WTC11 (cell line): Measurements from ENCODE around the gene EVC. TPM values are rescaled to one million over a fixed set of nuclear protein-coding genes. Genes with fewer than 3 reads are reported as not detected.

Experiments
- ATAC-seq: fragments of 200-7000 bp; cut with Tn5 transposase; 2 replicates; pipeline ENCODE4 v1.10.0; 2021; ENCODE audit warnings: mild to moderate bottlenecking, moderate library complexity
- CTCF ChIA-PET: fragments of 300-600 bp; sonication (Branson Sonifier 250); formaldehyde crosslinking; loops from one replicate; lab custom pipeline; 2021; ENCODE audit warnings: antibody characterized with exemption; lab: Charles Lee
- POLR2A ChIA-PET: fragments of 350-600 bp; sonication (Branson Sonifier 250); formaldehyde crosslinking; loops from one replicate; lab custom pipeline; 2021; ENCODE audit warnings: antibody characterized with exemption; lab: Charles Lee
- DNase-seq: peaks from one replicate; pipeline ENCODE4 v3.0.0; 2021; ENCODE audit warnings: low spot score
- H3K27ac Mint-ChIP-seq: 2 replicates; pipeline ENCODE4 v1.8.0; 2021; ENCODE audit warnings: mixed read lengths
- H3K27me3 Mint-ChIP-seq: 2 replicates; pipeline ENCODE4 v1.8.0; 2021; ENCODE audit warnings: low read depth, mild to moderate bottlenecking, moderate library complexity, mixed read lengths
- H3K36me3 Mint-ChIP-seq: 2 replicates; pipeline ENCODE4 v1.8.0; 2021; ENCODE audit warnings: mixed read lengths
- H3K4me1 Mint-ChIP-seq: 2 replicates; pipeline ENCODE4 v1.8.0; 2022; ENCODE audit warnings: mixed read lengths
- H3K4me3 Mint-ChIP-seq: 2 replicates; pipeline ENCODE4 v1.8.0; 2021; ENCODE audit warnings: mild to moderate bottlenecking, moderate library complexity, mixed read lengths
- H3K9me3 Mint-ChIP-seq: 2 replicates; pipeline ENCODE4 v1.8.0; 2021; ENCODE audit warnings: mixed read lengths
- CBFB ChIP-seq: sonication (generic); formaldehyde crosslinking; IDR thresholded peaks from 2 replicates; pipeline ENCODE4 v1.8.1; 2022; ENCODE audit warnings: mild to moderate bottlenecking, low read depth, missing genetic modification reagents
- E2F1 ChIP-seq: sonication (generic); formaldehyde crosslinking; IDR thresholded peaks from 2 replicates; pipeline ENCODE4 v1.8.0; 2022; ENCODE audit warnings: mild to moderate bottlenecking, missing genetic modification reagents
- FOXP1 ChIP-seq: sonication (generic); formaldehyde crosslinking; IDR thresholded peaks from 2 replicates; pipeline ENCODE4 v1.8.0; 2022; ENCODE audit warnings: missing genetic modification reagents, mild to moderate bottlenecking, moderate library complexity, borderline replicate concordance
- FOXP4 ChIP-seq: sonication (generic); formaldehyde crosslinking; IDR thresholded peaks from 2 replicates; pipeline ENCODE4 v1.8.0; 2022; ENCODE audit warnings: mild to moderate bottlenecking, missing genetic modification reagents
- JUN ChIP-seq: sonication (generic); formaldehyde crosslinking; IDR thresholded peaks from 2 replicates; pipeline ENCODE4 v1.8.0; 2023; ENCODE audit warnings: mild to moderate bottlenecking, missing genetic modification reagents
- KAT7 ChIP-seq: sonication (generic); formaldehyde crosslinking; IDR thresholded peaks from 2 replicates; pipeline ENCODE4 v1.8.1; 2023; ENCODE audit warnings: missing genetic modification reagents, mild to moderate bottlenecking, borderline replicate concordance
- MAX ChIP-seq: sonication (generic); formaldehyde crosslinking; IDR thresholded peaks from 2 replicates; pipeline ENCODE4 v1.8.0; 2022; ENCODE audit warnings: mild to moderate bottlenecking, missing genetic modification reagents
- SMAD4 ChIP-seq: sonication (generic); formaldehyde crosslinking; IDR thresholded peaks from 2 replicates; pipeline ENCODE4 v1.8.0; 2022; ENCODE audit warnings: mild to moderate bottlenecking, missing genetic modification reagents
- STAT6 ChIP-seq: sonication (generic); formaldehyde crosslinking; conservative IDR thresholded peaks from 2 replicates; pipeline ENCODE4 v1.8.1; 2023; ENCODE audit warnings: mild to moderate bottlenecking, low read depth, missing genetic modification reagents, moderate library complexity
- ZNF423 ChIP-seq: fragments of 250-450 bp; sonication (Bioruptor Pico); IDR thresholded peaks from 2 replicates; pipeline ENCODE4 v2.1.2; 2022; ENCODE audit warnings: mild to moderate bottlenecking, moderate library complexity
- total RNA-seq: library from RNA; stranded (reverse); gene quantifications from 3 replicates; pipeline ENCODE4 v1.2.3, GENCODE V29; 2021
- TF ChIP-seq, protein P1 (sequence below): sonication (generic); formaldehyde crosslinking; IDR thresholded peaks from 2 replicates; pipeline ENCODE4 v1.8.1; 2023; ENCODE audit warnings: mild to moderate bottlenecking, missing genetic modification reagents
- TF ChIP-seq, protein P2 (sequence below): sonication (generic); formaldehyde crosslinking; IDR thresholded peaks from 2 replicates; pipeline ENCODE4 v1.8.1; 2023; ENCODE audit warnings: mild to moderate bottlenecking, moderate library complexity, missing genetic modification reagents

Gene EVC
- total RNA-seq, 1 experiment from 2014 or later: 12.5 TPM

DNA sequence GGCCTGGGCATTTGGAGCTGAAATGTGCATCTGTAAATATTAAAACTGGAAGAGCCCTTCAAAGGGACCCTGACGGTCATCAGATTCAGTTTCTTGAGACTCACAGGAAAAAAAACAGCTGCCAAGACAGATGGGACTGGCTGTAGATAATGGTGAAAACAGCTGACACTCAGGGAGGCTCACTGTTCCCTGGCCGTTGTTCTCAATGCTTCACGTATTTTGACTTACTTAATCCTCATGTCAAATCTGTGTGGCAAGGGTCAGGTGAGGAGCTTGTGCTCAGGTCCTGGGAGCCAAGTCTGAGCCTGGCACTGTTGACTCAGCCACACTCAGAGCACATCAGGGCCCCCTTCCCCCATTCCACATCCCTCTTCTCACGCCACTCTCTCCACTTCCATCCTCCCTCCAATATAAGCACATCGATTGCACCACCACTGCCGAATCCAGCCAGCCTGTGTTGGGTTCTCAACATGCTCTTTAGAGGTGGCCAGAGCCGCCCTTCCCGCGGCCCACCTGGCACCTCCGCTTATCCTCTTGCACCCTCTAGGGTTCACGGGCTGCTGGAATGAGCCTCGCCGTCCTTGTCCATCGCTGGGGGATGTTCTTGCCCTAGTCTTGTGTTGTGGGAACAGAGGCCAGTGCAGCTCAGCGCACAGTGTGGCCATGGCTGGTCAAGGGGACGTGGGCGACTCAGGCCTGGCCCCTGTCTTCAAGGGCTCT lies 40.1 kb downstream of the EVC start:
- CTCF ChIA-PET: interaction anchor here (2.2 to 2.3 kb wide), 2 partner anchors 14 to 351 kb away, joined by 5 to 8 read pairs; no protein-coding TSS in a partner anchor
- no peak for DNase-seq
- TF ChIP-seq KAT7: no peak
- TF ChIP-seq FOXP1 (CRISPR knock-in tag): peak; percentile 40; the same call in 1 of the 2 replicates
- TF ChIP-seq, all 79 proteins: peak for 1
- H3K36me3 Mint-ChIP-seq: peaks cover 33% of the 10 kb centered on the region
- peak overlapping the region; percentile 87 for H3K27ac Mint-ChIP-seq
- no peaks in the 10 kb centered on the region for H3K9me3 Mint-ChIP-seq
- no peaks in the 10 kb centered on the region; the same call in 1 of the 2 replicates for H3K27me3 Mint-ChIP-seq
- no peak for ATAC-seq
- POLR2A ChIA-PET: no interaction called here
- peak overlapping the region; percentile 16; the same call in 1 of the 2 replicates for H3K4me3 Mint-ChIP-seq
- peaks cover 42% of the 10 kb centered on the region for H3K4me1 Mint-ChIP-seq

- ATAC-seq (no peak; the same call in 1 of the 2 replicates), DNase-seq (no peak)
- H3K27ac Mint-ChIP-seq: peak overlapping the region; percentile 87
- no peaks in the 10 kb centered on the region for H3K9me3 Mint-ChIP-seq
- peak overlapping the region; percentile 16; the same call in 1 of the 2 replicates for H3K4me3 Mint-ChIP-seq
- peaks cover 32% of the 10 kb centered on the region for H3K36me3 Mint-ChIP-seq
- POLR2A ChIA-PET: no interaction called here
- H3K4me1 Mint-ChIP-seq: peaks cover 42% of the 10 kb centered on the region
- no peaks in the 10 kb centered on the region; the same call in 1 of the 2 replicates for H3K27me3 Mint-ChIP-seq
- TF ChIP-seq, protein P1, sequence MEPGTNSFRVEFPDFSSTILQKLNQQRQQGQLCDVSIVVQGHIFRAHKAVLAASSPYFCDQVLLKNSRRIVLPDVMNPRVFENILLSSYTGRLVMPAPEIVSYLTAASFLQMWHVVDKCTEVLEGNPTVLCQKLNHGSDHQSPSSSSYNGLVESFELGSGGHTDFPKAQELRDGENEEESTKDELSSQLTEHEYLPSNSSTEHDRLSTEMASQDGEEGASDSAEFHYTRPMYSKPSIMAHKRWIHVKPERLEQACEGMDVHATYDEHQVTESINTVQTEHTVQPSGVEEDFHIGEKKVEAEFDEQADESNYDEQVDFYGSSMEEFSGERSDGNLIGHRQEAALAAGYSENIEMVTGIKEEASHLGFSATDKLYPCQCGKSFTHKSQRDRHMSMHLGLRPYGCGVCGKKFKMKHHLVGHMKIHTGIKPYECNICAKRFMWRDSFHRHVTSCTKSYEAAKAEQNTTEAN (CRISPR knock-in tag): 0 out of 2 replicates have a peak, but pooled peaks have one; percentile 28
- TF ChIP-seq JUN (CRISPR knock-in tag) (no peak), SMAD4 (CRISPR knock-in tag) (no peak)
- TF ChIP-seq, all 79 proteins: peak for 1
- CTCF ChIA-PET: interaction anchor here (1.3 to 2.3 kb wide), 5 partner anchors 14 to 352 kb away, joined by 3 to 8 read pairs (median 6); partner anchors contain the start of gene EVC
These were observed 40.8 kb downstream of the EVC start for GRCh38 chr4:5751666-5752375.

- POLR2A ChIA-PET: no interaction called here
- Mint-ChIP-seq H3K4me3 (peak overlapping the region; percentile 41; the same call in 1 of the 2 replicates), H3K27me3 (no peaks in the 10 kb centered on the region; the same call in 1 of the 2 replicates), H3K9me3 (no peaks in the 10 kb centered on the region)
- peak; percentile 92 for ATAC-seq
- TF ChIP-seq, protein P2, sequence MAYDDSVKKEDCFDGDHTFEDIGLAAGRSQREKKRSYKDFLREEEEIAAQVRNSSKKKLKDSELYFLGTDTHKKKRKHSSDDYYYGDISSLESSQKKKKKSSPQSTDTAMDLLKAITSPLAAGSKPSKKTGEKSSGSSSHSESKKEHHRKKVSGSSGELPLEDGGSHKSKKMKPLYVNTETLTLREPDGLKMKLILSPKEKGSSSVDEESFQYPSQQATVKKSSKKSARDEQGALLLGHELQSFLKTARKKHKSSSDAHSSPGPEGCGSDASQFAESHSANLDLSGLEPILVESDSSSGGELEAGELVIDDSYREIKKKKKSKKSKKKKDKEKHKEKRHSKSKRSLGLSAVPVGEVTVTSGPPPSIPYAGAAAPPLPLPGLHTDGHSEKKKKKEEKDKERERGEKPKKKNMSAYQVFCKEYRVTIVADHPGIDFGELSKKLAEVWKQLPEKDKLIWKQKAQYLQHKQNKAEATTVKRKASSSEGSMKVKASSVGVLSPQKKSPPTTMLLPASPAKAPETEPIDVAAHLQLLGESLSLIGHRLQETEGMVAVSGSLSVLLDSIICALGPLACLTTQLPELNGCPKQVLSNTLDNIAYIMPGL: 0 out of 2 replicates have a peak, but pooled peaks have one; percentile 43
- TF ChIP-seq, protein P1 (CRISPR knock-in tag): no peak
- TF ChIP-seq ZNF423: peak; percentile 82
- TF ChIP-seq CBFB: 0 out of 2 replicates have a peak, but pooled peaks have one; percentile 6
- TF ChIP-seq E2F1 (CRISPR knock-in tag): no peak
- 0 out of 2 replicates have a peak, but pooled peaks have one; percentile 23 for TF ChIP-seq MAX (CRISPR knock-in tag)
- no peak for TF ChIP-seq STAT6 (CRISPR knock-in tag)
- TF ChIP-seq FOXP4 (CRISPR knock-in tag): 0 out of 2 replicates have a peak, but pooled peaks have one; percentile 35
- TF ChIP-seq, all 79 proteins: peak for 5
- Mint-ChIP-seq H3K27ac (peak overlapping the region; percentile 87), H3K36me3 (peaks cover 30% of the 10 kb centered on the region), H3K4me1 (peaks cover 42% of the 10 kb centered on the region)
- CTCF ChIA-PET: interaction anchor here (0.9 to 1.8 kb wide), 7 partner anchors 17 to 353 kb away, joined by 3 to 8 read pairs (median 4); partner anchors contain the start of genes CRMP1 and EVC
- DNase-seq: peak; percentile 73
These were observed 41.6 kb downstream of the EVC start for GRCh38 chr4:5752376-5753184.
